Transverse colon (tissue), 4 donors: ENCODE results near the gene SMAP2. TPM values are rescaled to one million over a fixed set of nuclear protein-coding genes. Genes with fewer than 3 reads are reported as not detected.

Source experiments
- DNase-seq: peaks from one replicate; pipeline ENCODE4 v3.0.0-alpha.2; 2019
- H3K27ac ChIP-seq, 4 donors: fragments of 200-600 bp; sonication (generic); 2 replicates each; pipeline ENCODE4 v1.5.1; 2016 to 2018; ENCODE audit warnings: inconsistent platforms in 4 of 4
- H3K27me3 ChIP-seq: fragments of 200-600 bp; sonication (generic); 2 replicates; pipeline ENCODE4 v1.5.1; 2017; ENCODE audit warnings: inconsistent platforms
- H3K36me3 ChIP-seq, 4 donors: fragments of 200-600 bp; sonication (generic); 2 replicates each; pipeline ENCODE4 v1.5.1; 2017 to 2019; ENCODE audit warnings: inconsistent platforms in 4 of 4
- H3K4me1 ChIP-seq, 4 donors: fragments of 200-600 bp; sonication (generic); 2 replicates each; pipeline ENCODE4 v1.5.1; 2017 to 2020; ENCODE audit warnings: inconsistent platforms in 4 of 4
- H3K4me3 ChIP-seq, 4 donors: fragments of 200-600 bp; sonication (generic); 1 replicate in 1 of 4; 2 replicates in 3 of 4; pipeline versions ENCODE4 v1.5.1 to v1.6.1; 2017 to 2019; ENCODE audit warnings: inconsistent platforms in 4 of 4
- H3K9me3 ChIP-seq, 2 donors: fragments of 200-600 bp; sonication (generic); 2 replicates each; pipeline ENCODE4 v1.5.1; 2017 to 2019; ENCODE audit warnings: inconsistent platforms in 2 of 2
- EP300 ChIP-seq: sonication (generic); formaldehyde crosslinking; IDR thresholded peaks from one replicate; pipeline ENCODE4 v1.6.1; 2017; ENCODE audit warnings: antibody characterized with exemption, low read depth
- POLR2A ChIP-seq: fragments of 450-650 bp; IDR thresholded peaks from one replicate; pipeline ENCODE4 v1.6.1; 2016; ENCODE audit warnings: antibody characterized with exemption, mild to moderate bottlenecking, moderate library complexity
- POLR2AphosphoS5 ChIP-seq, 3 donors: sonication (generic); formaldehyde crosslinking; IDR thresholded peaks; one replicate each; pipeline ENCODE4 v1.6.1; 2016; ENCODE audit warnings: antibody characterized with exemption in 3 of 3
- WGBS, 2 donors: methylation state at CpG; one replicate each; pipeline ENCODE4 v1.1.5; 2018; ENCODE audit warnings: low coverage in 1 of 2; 5-methylcytosine and 5-hydroxymethylcytosine counted together
- in situ Hi-C, 4 donors: fragments of 200-750 bp; cut with MboI; loops; one replicate each; pipeline versions ENCODE4 v1.15.0 to v1.15.1; 2017; ENCODE audit warnings: low sequenced_read_pairs in 3 of 4, low pct_ligation_motif_present in 1 of 4, low pct_unique_long_range_greater_than_20kb in 1 of 4
- intact Hi-C: fragments of 100-400 bp; cut with DNase I; formaldehyde crosslinking; loops from one replicate; pipeline ENCODE4 v1.15.1; 2023; ENCODE audit warnings: low total_unique reads
- total RNA-seq, 4 donors: library from RNA; depleted of rRNA; stranded (reverse); fragments of >200 nt; gene quantifications; one replicate each; pipeline ENCODE4 v1.1.0, GENCODE V29; 2016
- TF ChIP-seq, protein P1 (sequence below), 5 experiments: fragments of 200-600 bp in 3 of 5; fragments of 450-650 bp in 2 of 5; sonication (generic) in 3 of 5; IDR thresholded peaks; 1 replicate in 2 of 5; 2 replicates in 3 of 5; pipeline ENCODE4 v1.5.1; 2016 to 2017; ENCODE audit warnings: antibody characterized with exemption in 5 of 5, inconsistent platforms in 3 of 5, mild to moderate bottlenecking in 2 of 5, moderate library complexity in 1 of 5

SMAP2 gene
- total RNA-seq, 4 donors from 2014 or later: 20.1 to 47.0 (median 33.8) TPM

DNA sequence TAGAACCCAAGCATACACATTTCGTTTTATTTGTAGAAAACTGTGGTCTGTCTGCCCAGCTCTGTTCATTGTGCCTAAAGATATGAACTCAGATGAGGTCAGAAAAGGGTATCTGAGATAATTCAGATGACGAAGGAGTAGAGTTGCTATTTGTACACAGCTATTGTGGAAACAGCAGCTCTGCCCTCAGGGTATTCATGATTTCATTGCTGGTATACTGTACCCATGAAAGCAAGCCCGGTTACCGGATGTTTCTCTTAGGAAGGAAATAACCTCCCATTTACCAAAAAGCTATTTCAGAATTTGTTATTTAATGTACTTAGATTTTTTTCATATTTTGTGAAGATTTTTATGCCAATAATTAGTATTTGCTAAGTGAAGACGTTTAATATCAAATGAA, 37.8 kb downstream of the SMAP2 start:
- intact Hi-C loops: no loop called here

DNA sequence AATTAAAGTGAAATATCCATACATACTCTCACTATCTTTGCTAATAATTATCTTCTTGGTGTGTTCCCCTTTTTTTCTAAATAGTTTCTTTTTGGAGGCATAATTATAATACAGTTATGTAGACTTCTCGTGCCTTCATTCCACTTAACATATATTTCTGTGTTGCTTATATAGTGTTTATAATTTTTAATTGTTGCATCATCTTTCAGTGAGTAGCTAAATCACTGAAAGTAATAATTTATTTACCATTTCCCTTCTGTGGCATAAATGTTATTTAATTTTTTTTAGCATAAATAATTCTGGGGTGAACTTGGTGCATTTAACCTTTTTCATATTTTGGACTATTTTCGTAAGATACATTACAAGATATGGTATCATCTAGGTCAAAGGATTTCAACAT, 38.3 kb downstream of the SMAP2 start:
- in situ Hi-C loops (loop anchor here in 1 of 4 donors (25.0 kb wide), 1 partner anchor 275 kb away; no protein-coding TSS in a partner anchor), intact Hi-C loops (no loop called here)
- Histone ChIP-seq H3K27ac (no peak overlapping the region), H3K36me3 (peaks cover 0 to 54% (median 9%) of the 10 kb centered on the region in 4 donors), H3K4me1 (no peaks in the 10 kb centered on the region), H3K27me3 (no peaks in the 10 kb centered on the region), H3K4me3 (no peak overlapping the region), H3K9me3 (no peaks in the 10 kb centered on the region)
- no peak for DNase-seq
- TF ChIP-seq, protein P1, sequence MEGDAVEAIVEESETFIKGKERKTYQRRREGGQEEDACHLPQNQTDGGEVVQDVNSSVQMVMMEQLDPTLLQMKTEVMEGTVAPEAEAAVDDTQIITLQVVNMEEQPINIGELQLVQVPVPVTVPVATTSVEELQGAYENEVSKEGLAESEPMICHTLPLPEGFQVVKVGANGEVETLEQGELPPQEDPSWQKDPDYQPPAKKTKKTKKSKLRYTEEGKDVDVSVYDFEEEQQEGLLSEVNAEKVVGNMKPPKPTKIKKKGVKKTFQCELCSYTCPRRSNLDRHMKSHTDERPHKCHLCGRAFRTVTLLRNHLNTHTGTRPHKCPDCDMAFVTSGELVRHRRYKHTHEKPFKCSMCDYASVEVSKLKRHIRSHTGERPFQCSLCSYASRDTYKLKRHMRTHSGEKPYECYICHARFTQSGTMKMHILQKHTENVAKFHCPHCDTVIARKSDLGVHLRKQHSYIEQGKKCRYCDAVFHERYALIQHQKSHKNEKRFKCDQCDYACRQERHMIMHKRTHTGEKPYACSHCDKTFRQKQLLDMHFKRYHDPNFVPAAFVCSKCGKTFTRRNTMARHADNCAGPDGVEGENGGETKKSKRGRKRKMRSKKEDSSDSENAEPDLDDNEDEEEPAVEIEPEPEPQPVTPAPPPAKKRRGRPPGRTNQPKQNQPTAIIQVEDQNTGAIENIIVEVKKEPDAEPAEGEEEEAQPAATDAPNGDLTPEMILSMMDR (IDR thresholded peaks at IDR 0.05): no peak
- TF ChIP-seq POLR2AphosphoS5 (IDR thresholded peaks at IDR 0.05) (no peak), EP300 (no peak), POLR2A (no peak)
- WGBS, 2 donors: 92 to 100% methylated on average over 2 of the region's 2 CpGs

More for the DNA sequence above, 37.8 kb downstream of the SMAP2 start:
- H3K36me3 ChIP-seq: peaks cover 0 to 49% (median 8%) of the 10 kb centered on the region in 4 donors
- no peak for DNase-seq
- no peaks in the 10 kb centered on the region for H3K27me3 ChIP-seq
- H3K4me1 ChIP-seq: no peaks in the 10 kb centered on the region
- H3K27ac ChIP-seq: no peak overlapping the region
- 91 to 92% methylated on average over 5 of the region's 5 CpGs for WGBS, 2 donors
- TF ChIP-seq, protein P1 (IDR thresholded peaks at IDR 0.05): no peak
- TF ChIP-seq EP300: no peak
- TF ChIP-seq POLR2AphosphoS5 (IDR thresholded peaks at IDR 0.05): no peak
- TF ChIP-seq POLR2A: no peak
- H3K4me3 ChIP-seq: no peak overlapping the region
- in situ Hi-C loops: loop anchor here in 1 of 4 donors (25.0 kb wide), 1 partner anchor 274 kb away; no protein-coding TSS in a partner anchor
- no peaks in the 10 kb centered on the region for H3K9me3 ChIP-seq

DNA sequence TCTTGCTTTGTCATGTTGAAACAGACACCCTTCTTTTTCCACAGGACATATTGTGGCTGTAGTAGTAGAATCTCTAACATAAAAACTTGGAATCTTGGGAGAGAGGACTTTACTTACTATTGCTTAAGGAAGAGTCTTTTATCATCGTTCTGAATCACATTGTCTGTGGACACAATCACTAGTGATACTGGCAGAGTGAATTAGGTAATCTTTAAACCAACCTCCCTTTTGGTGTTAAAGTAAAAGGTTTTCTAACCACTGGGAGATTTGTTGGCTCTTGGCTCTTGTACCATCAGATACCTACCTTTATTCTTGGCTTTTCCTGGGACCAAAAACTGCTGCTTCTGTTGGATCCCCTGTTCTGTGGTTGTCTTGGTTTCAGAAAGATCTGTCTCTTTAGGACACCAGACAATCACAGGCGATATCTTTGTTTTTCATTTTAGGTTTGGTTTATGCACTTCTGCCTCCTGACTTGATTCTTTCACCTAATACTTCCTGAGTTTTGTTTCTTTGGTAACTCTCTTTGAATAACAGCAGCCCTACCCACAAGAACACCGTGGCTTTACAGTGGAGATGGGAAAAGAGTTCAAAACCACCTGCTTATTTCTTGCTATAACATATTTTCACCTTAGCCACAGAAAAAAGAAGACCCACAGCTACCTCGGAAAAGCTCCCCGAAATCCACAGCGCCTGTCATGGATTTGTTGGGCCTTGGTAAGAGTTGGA, 40.2 kb downstream of the SMAP2 start:
- TF ChIP-seq POLR2AphosphoS5 (IDR thresholded peaks at IDR 0.05) (no peak), POLR2A (no peak), EP300 (no peak)
- TF ChIP-seq, protein P1 (IDR thresholded peaks at IDR 0.05): no peak
- DNase-seq: no peak
- H3K27ac ChIP-seq: no peak overlapping the region
- in situ Hi-C loops: loop anchor here in 1 of 4 donors (25.0 kb wide), 1 partner anchor 276 kb away; no protein-coding TSS in a partner anchor
- intact Hi-C loops: no loop called here
- peaks cover 0 to 68% (median 16%) of the 10 kb centered on the region in 4 donors for H3K36me3 ChIP-seq
- no peaks in the 10 kb centered on the region for H3K27me3 ChIP-seq
- 93 to 100% methylated on average over 5 to 6 of the region's 6 CpGs for WGBS, 2 donors
- H3K4me1 ChIP-seq: no peaks in the 10 kb centered on the region
- H3K9me3 ChIP-seq: no peaks in the 10 kb centered on the region
- H3K4me3 ChIP-seq: no peak overlapping the region

DNA sequence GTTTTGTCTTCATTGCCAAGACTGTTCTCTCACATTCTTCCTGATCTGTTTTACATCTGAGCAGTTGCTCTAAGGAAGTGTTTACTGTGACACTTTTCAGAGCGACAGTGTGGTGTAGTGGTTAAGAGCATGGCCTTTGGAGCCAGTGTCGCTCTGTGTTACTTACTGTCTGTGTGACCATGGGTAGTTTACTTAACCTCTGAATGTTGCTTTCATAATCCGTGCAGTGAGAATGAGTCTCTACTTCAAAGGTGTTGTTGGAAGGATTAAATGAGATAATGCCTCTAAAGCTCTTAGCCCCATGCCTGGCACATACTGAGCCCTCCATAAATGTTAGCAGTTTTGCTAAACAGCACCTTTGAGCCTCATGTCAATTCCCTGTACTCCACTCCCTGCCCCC, 40.8 kb downstream of the SMAP2 start:
- DNase-seq: no peak
- TF ChIP-seq, protein P1 (IDR thresholded peaks at IDR 0.05): no peak
- TF ChIP-seq POLR2AphosphoS5 (IDR thresholded peaks at IDR 0.05) (no peak), EP300 (no peak), POLR2A (no peak)
- peaks cover 0 to 65% (median 16%) of the 10 kb centered on the region in 4 donors for H3K36me3 ChIP-seq
- H3K9me3 ChIP-seq: no peaks in the 10 kb centered on the region
- in situ Hi-C loops: loop anchor here in 1 of 4 donors (25.0 kb wide), 1 partner anchor 277 kb away; no protein-coding TSS in a partner anchor
- H3K27me3 ChIP-seq: no peaks in the 10 kb centered on the region
- H3K4me1 ChIP-seq: no peaks in the 10 kb centered on the region
- intact Hi-C loops: no loop called here
- no peak overlapping the region for H3K4me3 ChIP-seq
- WGBS, 2 donors: 86% methylated on average over 3 of the region's 3 CpGs; no CpG with 5 or more reads in 1 of the 2 donors
- H3K27ac ChIP-seq: no peak overlapping the region
